GM15510 (cell line): Measurements from ENCODE around the gene SLC6A14.

Source experiments
- POLR2A ChIP-seq: IDR thresholded peaks from 3 replicates; pipeline ENCODE4 v1.6.1; 2011; ENCODE audit warnings: borderline replicate concordance; ENCODE audit not compliant: insufficient read length; ENCODE audit errors: extremely low read depth

SLC6A14 gene, protein sequence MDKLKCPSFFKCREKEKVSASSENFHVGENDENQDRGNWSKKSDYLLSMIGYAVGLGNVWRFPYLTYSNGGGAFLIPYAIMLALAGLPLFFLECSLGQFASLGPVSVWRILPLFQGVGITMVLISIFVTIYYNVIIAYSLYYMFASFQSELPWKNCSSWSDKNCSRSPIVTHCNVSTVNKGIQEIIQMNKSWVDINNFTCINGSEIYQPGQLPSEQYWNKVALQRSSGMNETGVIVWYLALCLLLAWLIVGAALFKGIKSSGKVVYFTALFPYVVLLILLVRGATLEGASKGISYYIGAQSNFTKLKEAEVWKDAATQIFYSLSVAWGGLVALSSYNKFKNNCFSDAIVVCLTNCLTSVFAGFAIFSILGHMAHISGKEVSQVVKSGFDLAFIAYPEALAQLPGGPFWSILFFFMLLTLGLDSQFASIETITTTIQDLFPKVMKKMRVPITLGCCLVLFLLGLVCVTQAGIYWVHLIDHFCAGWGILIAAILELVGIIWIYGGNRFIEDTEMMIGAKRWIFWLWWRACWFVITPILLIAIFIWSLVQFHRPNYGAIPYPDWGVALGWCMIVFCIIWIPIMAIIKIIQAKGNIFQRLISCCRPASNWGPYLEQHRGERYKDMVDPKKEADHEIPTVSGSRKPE

GRCh38 chrX:116436358-116436816, at the start of gene SLC6A14:
TSS of gene SLC6A14 (plus strand) at chrX:116436606. CDS start at chrX:116436710, 104 bp downstream.
- TF ChIP-seq POLR2A, result no peak

DNA sequence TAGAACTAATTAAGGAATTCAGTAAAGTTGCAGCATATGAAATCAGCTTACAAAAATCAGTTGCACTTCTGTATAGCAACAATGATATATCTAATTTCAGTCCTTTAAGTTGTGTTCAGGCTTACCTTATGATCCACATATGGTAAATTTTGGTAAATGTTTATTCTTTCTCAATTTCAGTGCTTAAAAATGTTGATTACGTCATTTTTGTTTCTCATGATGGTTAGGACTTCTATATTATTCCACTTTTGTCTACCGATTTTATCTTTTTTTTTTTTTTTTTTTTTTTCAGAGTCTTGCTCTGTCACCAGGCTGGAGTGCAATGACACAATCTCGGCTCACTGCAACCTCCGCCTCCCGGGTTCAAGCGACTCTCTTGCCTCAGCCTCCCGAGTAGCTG, 40.7 kb upstream of the SLC6A14 start:
- no peak for TF ChIP-seq POLR2A

GRCh38 chrX:116399681-116400080, 36.7 kb upstream of the SLC6A14 start:
- no peak for TF ChIP-seq POLR2A

- no peak for TF ChIP-seq POLR2A
Observed at GRCh38 chrX:116409219-116409618, 27.2 kb upstream of the SLC6A14 start.

- TF ChIP-seq POLR2A, result no peak
Observed at GRCh38 chrX:116413273-116413672, 23.1 kb upstream of the SLC6A14 start.

- no peak for TF ChIP-seq POLR2A
Observed at GRCh38 chrX:116417214-116417613, 19.2 kb upstream of the SLC6A14 start.

- TF ChIP-seq POLR2A, result no peak
Observed at GRCh38 chrX:116417968-116418367, 18.4 kb upstream of the SLC6A14 start.

GRCh38 chrX:116427978-116428377, 8.4 kb upstream of the SLC6A14 start:
- TF ChIP-seq POLR2A, result no peak

GRCh38 chrX:116435597-116435996, 809 bp upstream of the SLC6A14 start:
- TF ChIP-seq POLR2A, result no peak

DNA sequence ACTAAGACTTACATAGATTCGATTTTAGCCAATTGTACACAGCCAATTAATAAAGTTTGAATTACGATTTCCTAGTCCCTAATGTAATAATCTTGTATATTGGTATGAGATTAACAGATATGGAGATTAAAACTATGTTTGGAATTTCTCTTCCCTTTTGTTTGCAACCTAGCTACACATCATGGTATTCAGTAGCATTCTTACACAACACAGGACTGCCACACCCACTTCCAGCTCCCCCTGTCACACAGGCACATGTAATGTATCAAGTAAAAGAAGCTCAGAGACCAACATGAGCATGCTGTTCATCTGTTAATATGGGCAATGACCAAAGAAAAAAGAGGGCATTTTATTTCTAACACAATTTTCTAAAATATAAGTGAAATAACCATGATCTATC, 12.8 kb downstream of the SLC6A14 start:
- TF ChIP-seq POLR2A, result no peak

GRCh38 chrX:116462822-116463221, 26.4 kb downstream of the SLC6A14 start, which contains the start of gene CT83:
TSS of gene CT83 (minus strand) at chrX:116462976. CDS start at chrX:116462856, 120 bp downstream.
- no peak for TF ChIP-seq POLR2A

GRCh38 chrX:116480059-116480458, 43.7 kb downstream of the SLC6A14 start:
- TF ChIP-seq POLR2A, result no peak

GRCh38 chrX:116490104-116490503, 53.7 kb downstream of the SLC6A14 start:
- no peak for TF ChIP-seq POLR2A

DNA sequence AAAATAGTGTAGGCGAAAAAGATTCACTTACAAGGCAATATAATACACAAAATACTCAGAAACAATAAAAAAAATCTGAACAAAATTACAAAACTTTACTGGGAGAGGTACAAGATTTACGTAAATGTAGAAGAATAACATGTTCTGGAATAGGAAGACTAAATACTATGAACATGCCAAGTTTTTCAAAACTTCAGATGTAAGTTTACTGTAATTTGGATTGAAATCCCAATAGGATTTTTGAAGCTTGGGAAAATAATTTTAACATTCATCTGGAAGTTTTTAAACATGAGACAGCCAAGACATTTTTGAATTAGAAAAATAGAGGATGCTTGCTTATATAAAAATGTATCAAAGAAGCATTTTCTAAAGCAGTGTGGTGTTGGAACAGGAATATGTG, 56.9 kb downstream of the SLC6A14 start:
- TF ChIP-seq POLR2A, result no peak

DNA sequence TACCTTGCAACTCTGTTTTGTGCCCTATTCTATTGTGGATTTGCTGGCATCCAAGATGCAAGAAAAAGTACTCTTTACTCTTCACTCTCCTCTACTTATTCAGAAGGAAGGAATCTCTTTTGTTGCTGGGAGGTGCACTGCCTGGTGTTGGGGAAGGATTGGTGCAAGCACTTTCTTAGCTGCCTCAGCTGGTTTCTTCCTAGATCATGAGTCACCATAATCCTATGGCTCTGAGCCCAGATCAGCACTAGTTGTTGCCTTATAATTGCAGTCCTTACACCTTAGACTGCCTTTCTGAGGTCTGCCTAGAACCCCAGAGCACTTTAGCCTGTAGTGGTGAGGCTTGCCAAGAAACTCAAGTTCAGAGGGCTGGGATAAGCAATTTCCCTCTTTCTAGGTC, 63.4 kb downstream of the SLC6A14 start:
- no peak for TF ChIP-seq POLR2A
